ENCODE results near the gene RPN1.

The RPN1 gene

DNA sequence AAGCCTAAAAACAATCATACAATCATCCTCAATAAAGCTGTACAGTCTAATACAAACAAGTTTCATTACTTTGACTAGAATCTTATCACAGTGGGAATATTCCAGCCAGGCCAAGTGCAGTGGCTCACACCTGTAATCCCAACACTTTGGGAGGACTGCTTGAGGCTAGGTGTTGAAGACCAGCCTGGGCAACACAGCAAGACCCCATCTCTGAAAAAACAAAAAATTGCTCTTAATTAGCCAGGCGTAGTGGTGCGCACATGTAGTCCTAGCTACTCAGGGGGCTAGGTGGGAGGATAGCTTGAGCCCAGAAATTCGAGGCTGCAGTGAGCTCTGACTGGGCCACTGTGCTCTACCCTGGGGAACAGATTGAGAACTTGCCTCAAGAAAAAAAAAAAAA lies 3.3 kb downstream of the RPN1 start:
- FAIRE-seq (no peak), DNase-seq (ENCODE audit: insufficient read length) (no peak)
- TF ChIP-seq POLR2A (IDR thresholded peaks at IDR 0.05; ENCODE audit: low read depth, low read length): no peak
- no peak for TF ChIP-seq POLR2AphosphoS5 (IDR thresholded peaks at IDR 0.05; ENCODE audit: low read depth, low read length)
- no peak for TF ChIP-seq TAF1 (IDR thresholded peaks at IDR 0.05; ENCODE audit: borderline replicate concordance, low read depth, low read length)

- FAIRE-seq: no peak
These were observed 16.5 kb downstream of the RPN1 start for GRCh38 chr3:128634075-128634611.

GRCh38 chr3:128632301-128632700 lies 18.3 kb downstream of the RPN1 start:
- TF ChIP-seq POLR2AphosphoS5 (IDR thresholded peaks at IDR 0.05; ENCODE audit: low read depth, low read length) (no peak), POLR2A (IDR thresholded peaks at IDR 0.05; ENCODE audit: low read depth, low read length) (no peak), TAF1 (IDR thresholded peaks at IDR 0.05; ENCODE audit: borderline replicate concordance, low read depth, low read length) (no peak)
- DNase-seq (ENCODE audit: insufficient read length) (no peak), FAIRE-seq (no peak)

More at GRCh38 chr3:128634075-128634611, 16.5 kb downstream of the RPN1 start:
- TF ChIP-seq POLR2AphosphoS5 (IDR thresholded peaks at IDR 0.05; ENCODE audit: low read depth, low read length): no peak
- TF ChIP-seq POLR2A (IDR thresholded peaks at IDR 0.05; ENCODE audit: low read depth, low read length): no peak
- TF ChIP-seq TAF1 (IDR thresholded peaks at IDR 0.05; ENCODE audit: borderline replicate concordance, low read depth, low read length): no peak
- no peak for DNase-seq (ENCODE audit: insufficient read length)

GRCh38 chr3:128629936-128630335 lies 20.7 kb downstream of the RPN1 start:
- no peak for DNase-seq (ENCODE audit: insufficient read length)
- TF ChIP-seq TAF1 (IDR thresholded peaks at IDR 0.05; ENCODE audit: borderline replicate concordance, low read depth, low read length) (no peak), POLR2AphosphoS5 (IDR thresholded peaks at IDR 0.05; ENCODE audit: low read depth, low read length) (no peak)
- FAIRE-seq: no peak

- DNase-seq (ENCODE audit: insufficient read length) (no peak), FAIRE-seq (no peak)
- TF ChIP-seq TAF1 (IDR thresholded peaks at IDR 0.05; ENCODE audit: borderline replicate concordance, low read depth, low read length) (no peak), POLR2A (IDR thresholded peaks at IDR 0.05; ENCODE audit: low read depth, low read length) (no peak), POLR2AphosphoS5 (IDR thresholded peaks at IDR 0.05; ENCODE audit: low read depth, low read length) (no peak)
These were observed 25.1 kb downstream of the RPN1 start for GRCh38 chr3:128625409-128625945.

DNA sequence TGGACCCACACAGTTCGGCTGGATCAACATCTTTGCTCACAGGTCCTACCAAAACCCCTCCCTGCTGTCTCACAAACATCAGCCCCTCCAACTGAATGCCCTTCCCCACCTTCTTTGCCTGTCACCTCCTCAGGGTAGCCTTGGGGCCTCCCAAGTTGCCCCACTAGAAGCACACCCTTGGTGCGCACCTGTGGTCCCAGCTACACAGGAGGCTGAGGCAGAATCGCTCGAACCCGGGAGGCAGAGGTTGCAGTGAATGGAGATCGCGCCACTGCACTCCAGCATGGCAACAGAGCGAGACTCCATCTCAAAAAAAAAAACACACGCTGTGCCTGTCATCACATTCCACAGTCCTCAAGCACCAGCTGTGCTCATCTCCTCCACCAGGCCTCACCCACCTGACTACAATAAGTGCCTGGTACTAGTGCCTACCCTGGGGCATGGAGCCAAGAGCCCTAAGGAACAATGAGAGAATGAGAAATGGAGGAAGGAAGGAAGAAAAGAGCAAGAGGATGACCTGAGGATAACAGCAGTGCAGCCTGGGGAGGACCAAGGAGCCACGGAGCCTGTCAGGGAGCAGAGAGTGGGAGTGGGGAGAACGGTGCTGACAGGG lies 26.0 kb downstream of the RPN1 start:
- DNase-seq (ENCODE audit: insufficient read length) (no peak), FAIRE-seq (no peak)
- no peak for TF ChIP-seq POLR2A (IDR thresholded peaks at IDR 0.05; ENCODE audit: low read depth, low read length)
- no peak for TF ChIP-seq POLR2AphosphoS5 (IDR thresholded peaks at IDR 0.05; ENCODE audit: low read depth, low read length)
- no peak for TF ChIP-seq TAF1 (IDR thresholded peaks at IDR 0.05; ENCODE audit: borderline replicate concordance, low read depth, low read length)

- TF ChIP-seq POLR2A (IDR thresholded peaks at IDR 0.05; ENCODE audit: low read depth, low read length): no peak
- no peak for TF ChIP-seq POLR2AphosphoS5 (IDR thresholded peaks at IDR 0.05; ENCODE audit: low read depth, low read length)
- no peak for TF ChIP-seq TAF1 (IDR thresholded peaks at IDR 0.05; ENCODE audit: borderline replicate concordance, low read depth, low read length)
- no peak for FAIRE-seq
- DNase-seq (ENCODE audit: insufficient read length): no peak
These were observed 26.8 kb downstream of the RPN1 start for GRCh38 chr3:128623762-128624176.

- DNase-seq (ENCODE audit: insufficient read length) (no peak), FAIRE-seq (no peak)
- TF ChIP-seq POLR2A (IDR thresholded peaks at IDR 0.05; ENCODE audit: low read depth, low read length) (no peak), TAF1 (IDR thresholded peaks at IDR 0.05; ENCODE audit: borderline replicate concordance, low read depth, low read length) (no peak), POLR2AphosphoS5 (IDR thresholded peaks at IDR 0.05; ENCODE audit: low read depth, low read length) (no peak)
These were observed 28.7 kb downstream of the RPN1 start for GRCh38 chr3:128621931-128622330.

GRCh38 chr3:128621234-128621633 lies 29.4 kb downstream of the RPN1 start:
- no peak for FAIRE-seq
- no peak for TF ChIP-seq POLR2AphosphoS5 (IDR thresholded peaks at IDR 0.05; ENCODE audit: low read depth, low read length)
- TF ChIP-seq POLR2A (IDR thresholded peaks at IDR 0.05; ENCODE audit: low read depth, low read length): no peak
- no peak for DNase-seq (ENCODE audit: insufficient read length)

GRCh38 chr3:128620268-128620691 lies 30.3 kb downstream of the RPN1 start:
- no peak for DNase-seq (ENCODE audit: insufficient read length)
- no peak for FAIRE-seq
- TF ChIP-seq TAF1 (IDR thresholded peaks at IDR 0.05; ENCODE audit: borderline replicate concordance, low read depth, low read length): no peak
- no peak for TF ChIP-seq POLR2AphosphoS5 (IDR thresholded peaks at IDR 0.05; ENCODE audit: low read depth, low read length)

DNA sequence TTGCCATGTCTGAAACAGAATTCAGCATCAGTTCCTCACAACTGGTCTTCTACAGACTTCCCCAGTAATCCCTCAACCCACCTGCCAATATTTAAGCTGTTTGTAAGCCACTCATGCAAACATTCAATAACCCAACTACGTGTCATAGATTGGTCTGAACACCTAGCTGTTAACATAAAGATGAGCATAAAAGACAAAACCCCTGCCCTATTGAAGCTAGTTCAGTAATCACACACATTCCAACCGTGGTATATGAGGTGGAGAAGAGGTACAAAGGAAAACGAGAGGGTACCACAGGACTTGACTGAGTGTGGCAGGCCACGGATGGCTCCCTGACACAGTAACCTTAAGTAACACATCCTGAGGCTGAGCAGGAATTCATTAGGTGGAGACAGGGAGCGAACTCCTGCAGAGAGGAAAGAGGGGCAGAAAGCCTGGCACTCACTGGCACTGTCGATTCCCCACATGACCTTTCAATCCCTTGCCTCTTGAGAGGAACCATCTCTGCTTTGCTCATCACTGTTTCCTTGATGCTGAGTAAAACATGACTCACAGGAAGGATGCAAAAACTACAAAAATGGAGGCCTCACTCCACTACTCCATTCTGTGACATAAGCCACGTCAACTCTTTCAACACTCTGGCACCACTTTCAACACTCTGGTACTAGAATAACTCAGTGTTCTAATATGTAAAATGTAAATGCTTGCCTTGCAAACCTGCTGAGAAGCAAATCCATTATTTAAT lies 31.3 kb downstream of the RPN1 start:
- no peak for TF ChIP-seq TAF1 (IDR thresholded peaks at IDR 0.05; ENCODE audit: borderline replicate concordance, low read depth, low read length)
- TF ChIP-seq POLR2A (IDR thresholded peaks at IDR 0.05; ENCODE audit: low read depth, low read length): no peak
- no peak for TF ChIP-seq POLR2AphosphoS5 (IDR thresholded peaks at IDR 0.05; ENCODE audit: low read depth, low read length)
- DNase-seq (ENCODE audit: insufficient read length) (no peak), FAIRE-seq (no peak)

GRCh38 chr3:128618398-128618726 lies 32.3 kb downstream of the RPN1 start:
- no peak for DNase-seq (ENCODE audit: insufficient read length)
- TF ChIP-seq TAF1 (IDR thresholded peaks at IDR 0.05; ENCODE audit: borderline replicate concordance, low read depth, low read length) (no peak), POLR2AphosphoS5 (IDR thresholded peaks at IDR 0.05; ENCODE audit: low read depth, low read length) (no peak), POLR2A (IDR thresholded peaks at IDR 0.05; ENCODE audit: low read depth, low read length) (no peak; the same call in 1 of the 2 replicates)
- FAIRE-seq: no peak
